Measurements from ENCODE around the gene PGF.
"Not testable (repeated sequence)": the region's sequence is repeated elsewhere in the genome, so short reads cannot be mapped to it uniquely, and the experiment has no call there.

Gene PGF

GRCh38 chr14:74955229-74956026 is at the start of gene PGF:
PGF (minus strand) TSS chr14:74955597; CDS start chr14:74955242, 355 bp downstream.
- DNase-seq, result peak; percentile 56

DNA sequence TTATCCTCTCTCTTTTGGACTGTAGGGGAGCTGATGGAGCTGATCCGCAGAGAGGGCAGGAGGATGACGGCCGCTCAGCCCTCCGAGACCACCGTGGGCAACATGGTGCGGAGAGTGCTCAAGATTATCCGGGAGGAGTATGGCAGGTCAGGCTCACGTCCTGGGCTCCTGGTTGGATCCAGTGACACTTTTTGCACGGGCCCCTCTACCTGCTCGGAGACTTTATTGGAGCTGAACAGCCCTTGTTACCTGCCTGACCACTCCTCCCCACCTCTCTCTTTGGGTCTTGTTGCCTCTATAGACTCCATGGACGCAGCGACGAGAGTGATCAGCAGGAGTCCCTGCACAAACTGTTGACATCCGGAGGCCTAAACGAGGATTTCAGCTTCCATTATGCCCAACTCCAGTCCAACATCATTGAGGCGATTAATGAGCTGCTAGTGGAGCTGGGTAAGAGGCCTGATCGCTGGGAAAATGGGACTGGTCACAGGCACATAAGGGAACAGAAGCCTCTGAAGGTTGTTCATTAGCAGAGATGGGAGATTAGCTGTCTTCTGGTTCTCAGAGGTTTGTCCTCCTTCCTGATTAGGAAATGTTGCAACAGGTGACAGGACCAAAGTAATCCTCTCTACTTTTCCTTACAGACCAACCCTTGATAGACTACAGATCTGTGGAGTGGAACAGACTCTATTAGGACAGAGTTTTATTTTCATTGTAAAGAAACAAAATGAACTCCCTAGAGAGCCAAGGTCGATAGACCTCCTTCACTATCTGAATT is 48.0 kb upstream of the PGF start:
- no peak for DNase-seq

GRCh38 chr14:75002392-75003249 is 47.2 kb upstream of the PGF start, which contains the start of gene EIF2B2:
EIF2B2 (plus strand) TSS chr14:75002921; CDS start chr14:75002991, 70 bp downstream.
- peak; percentile 99 for DNase-seq

DNA sequence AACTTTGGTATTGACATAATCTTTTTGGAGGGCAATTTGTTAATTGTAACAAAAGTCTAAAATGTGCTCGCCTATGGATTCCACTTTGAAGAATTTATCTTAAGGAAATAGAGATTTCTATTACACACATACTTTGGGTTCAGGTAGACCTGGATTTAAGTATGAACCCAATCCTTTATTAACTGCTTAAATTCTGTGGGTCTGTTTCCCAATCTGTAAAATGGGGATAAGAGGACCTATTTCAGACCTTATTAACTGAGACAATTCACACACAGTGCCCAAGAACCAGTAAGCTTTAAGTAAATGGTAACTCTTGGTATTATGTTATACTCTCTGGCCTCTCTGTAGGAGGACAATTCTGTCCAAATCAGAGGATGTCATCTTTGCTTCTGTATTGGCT is 46.5 kb upstream of the PGF start:
- no peak for DNase-seq

DNA sequence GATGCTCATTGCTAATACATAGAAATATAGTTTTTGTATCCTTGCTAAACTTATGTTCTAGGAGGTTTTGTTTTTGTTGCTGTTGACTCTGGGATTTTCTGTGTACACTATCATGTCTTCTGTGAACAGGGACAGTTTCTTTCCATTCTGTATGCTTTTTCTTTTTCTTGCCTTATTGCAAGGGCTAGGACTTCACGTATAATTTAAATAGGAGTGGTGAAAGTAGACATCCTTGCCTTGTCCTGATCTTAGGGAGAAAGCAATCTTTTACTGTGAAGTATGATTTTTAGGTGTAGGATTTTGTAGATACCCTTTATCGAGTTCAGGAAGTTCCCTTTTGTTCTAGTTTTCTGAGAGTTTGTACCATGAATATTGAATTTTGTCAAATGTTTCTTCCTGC is 45.9 kb upstream of the PGF start:
- DNase-seq, result no peak

DNA sequence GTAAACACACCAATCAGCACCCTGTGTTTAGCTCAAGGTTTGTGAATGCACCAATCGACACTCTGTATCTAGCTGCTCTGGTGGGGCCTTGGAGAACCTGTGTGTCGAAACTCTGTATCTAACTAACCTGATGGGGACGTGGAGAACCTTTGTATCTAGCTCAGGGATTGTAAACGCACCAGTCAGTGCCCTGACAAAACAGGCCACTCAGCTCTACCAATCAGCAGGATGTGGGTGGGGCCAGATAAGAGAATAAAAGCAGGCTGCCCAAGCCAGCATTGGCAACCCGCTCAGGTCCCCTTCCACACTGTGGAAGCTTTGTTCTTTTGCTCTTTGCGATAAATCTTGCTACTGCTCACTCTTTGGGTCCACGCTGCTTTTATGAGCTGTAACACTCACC is 40.4 kb upstream of the PGF start:
- DNase-seq, result not testable (repeated sequence)

DNA sequence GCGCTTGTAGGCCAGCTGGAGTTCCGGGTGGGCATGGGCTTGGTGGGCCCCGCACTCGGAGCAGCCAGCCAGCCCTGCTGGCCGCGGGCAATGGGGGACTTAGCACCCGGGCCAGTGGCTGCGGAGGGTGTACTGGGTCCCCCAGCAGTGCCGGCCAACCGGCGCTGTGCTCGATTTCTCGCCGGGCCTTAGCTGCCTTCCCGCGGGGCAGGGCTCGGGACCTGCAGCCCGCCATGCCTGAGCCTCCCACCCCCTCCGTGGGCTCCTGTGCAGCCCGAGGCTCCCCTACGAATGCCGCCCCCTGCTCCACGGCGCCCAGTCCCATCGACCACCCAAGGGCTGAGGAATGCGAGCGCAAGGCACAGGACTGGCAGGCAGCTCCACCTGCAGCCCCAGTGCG is 38.8 kb upstream of the PGF start:
- DNase-seq, result not testable (repeated sequence)

DNA sequence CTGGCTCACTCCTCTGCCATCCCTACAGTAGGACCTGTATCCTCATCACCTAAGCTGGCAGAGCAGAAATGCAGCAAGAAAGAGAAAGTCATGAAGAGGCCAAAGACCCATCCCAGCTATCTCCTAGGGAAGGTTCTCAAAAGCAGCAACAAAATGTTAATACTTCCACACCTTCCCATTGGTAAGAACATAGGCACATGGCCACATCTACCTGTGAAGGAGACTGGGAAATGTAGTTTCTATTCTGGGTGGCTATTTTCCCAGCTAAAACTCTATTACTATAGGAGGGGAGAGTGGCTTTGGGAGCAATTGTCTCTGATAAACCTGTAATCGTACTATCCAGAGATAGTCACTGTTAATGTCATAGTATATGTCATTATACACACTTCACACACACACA is 33.6 kb upstream of the PGF start:
- DNase-seq, result no peak

DNA sequence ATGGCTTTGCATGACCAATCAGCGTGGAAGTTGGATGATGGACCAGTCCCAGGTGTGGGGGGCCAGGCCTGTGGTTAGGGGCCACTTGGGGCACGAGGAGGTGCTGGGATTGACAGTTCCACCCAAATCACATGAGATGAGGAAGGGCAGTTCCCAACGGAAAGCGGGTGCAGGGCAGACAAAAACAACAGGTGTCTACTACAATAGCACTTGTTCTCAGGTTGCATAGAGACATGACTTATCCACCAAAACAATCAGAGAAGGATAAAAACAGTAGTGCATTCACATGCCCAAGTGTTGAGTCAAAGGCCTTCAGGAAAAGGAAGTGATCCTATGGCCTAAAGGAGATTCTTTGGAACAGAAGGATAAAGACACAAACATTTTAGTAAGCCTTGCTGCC is 32.7 kb upstream of the PGF start:
- DNase-seq, result peak; percentile 7

DNA sequence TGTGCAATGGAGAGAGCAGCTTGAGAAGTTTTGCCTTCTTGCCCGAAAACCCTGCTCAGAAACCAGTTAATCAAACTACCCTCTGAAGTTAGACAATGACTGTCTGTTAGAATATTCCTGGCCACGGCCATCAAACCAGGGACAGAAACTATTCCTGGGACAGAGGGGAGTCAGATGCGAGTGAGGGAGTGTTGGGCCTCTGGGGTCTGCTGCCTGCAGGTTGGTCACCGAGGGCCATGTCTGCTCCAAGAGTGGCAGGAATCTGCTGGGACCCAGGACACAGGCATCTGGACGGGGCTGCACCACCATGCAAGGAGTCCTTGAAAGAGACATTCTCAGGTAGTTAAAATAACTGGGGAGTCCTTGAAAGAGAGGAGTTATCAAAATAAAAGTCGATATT is 30.4 kb upstream of the PGF start:
- DNase-seq, result peak; percentile 13

- DNase-seq, result no peak
Measured at GRCh38 chr14:74985028-74985310, 29.6 kb upstream of the PGF start.

- DNase-seq, result peak; percentile 11
Measured at GRCh38 chr14:74984236-74985027, 29.0 kb upstream of the PGF start.

DNA sequence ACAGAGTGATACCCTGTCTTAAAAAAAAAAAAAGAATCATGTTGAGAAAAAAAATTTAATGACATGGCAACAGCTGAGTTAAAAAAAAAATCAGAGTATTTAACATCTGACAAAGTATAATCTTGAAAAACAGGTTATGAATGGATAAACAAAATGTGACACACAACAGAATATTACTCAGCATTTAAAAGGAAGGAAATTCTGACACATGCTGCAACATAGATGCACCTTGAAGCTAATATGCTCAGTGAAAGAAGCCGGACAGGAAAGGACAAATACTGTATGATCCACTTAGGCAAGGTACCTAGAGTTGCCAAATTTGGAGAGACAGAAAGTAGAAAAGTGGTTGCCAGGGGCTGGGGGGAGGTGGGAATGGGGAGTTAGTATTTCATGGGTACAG is 27.9 kb upstream of the PGF start:
- DNase-seq, result peak; percentile 10

DNA sequence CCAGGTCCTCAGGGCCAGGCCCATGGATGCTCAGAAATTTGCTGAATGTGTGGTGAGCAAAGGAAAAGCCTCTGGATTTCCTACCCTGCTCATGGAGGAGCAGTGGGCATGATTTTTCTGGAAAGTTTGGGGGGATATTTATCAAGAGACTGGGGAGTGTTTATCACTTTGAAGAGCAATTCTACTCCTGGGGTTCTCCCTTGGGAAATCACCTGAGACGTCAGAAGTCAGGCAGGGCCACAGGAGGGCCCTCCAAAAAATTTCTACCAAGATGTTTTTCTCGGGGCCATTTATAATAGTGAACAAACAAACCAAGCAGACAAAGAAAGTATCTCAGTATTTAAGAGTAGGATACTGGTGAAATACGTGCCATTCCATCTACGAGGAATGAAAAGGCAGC is 27.3 kb upstream of the PGF start:
- DNase-seq, result no peak

- no peak for DNase-seq
Measured at GRCh38 chr14:74981833-74982232, 26.4 kb upstream of the PGF start.

GRCh38 chr14:74981462-74981782 is 26.0 kb upstream of the PGF start:
- DNase-seq, result no peak

DNA sequence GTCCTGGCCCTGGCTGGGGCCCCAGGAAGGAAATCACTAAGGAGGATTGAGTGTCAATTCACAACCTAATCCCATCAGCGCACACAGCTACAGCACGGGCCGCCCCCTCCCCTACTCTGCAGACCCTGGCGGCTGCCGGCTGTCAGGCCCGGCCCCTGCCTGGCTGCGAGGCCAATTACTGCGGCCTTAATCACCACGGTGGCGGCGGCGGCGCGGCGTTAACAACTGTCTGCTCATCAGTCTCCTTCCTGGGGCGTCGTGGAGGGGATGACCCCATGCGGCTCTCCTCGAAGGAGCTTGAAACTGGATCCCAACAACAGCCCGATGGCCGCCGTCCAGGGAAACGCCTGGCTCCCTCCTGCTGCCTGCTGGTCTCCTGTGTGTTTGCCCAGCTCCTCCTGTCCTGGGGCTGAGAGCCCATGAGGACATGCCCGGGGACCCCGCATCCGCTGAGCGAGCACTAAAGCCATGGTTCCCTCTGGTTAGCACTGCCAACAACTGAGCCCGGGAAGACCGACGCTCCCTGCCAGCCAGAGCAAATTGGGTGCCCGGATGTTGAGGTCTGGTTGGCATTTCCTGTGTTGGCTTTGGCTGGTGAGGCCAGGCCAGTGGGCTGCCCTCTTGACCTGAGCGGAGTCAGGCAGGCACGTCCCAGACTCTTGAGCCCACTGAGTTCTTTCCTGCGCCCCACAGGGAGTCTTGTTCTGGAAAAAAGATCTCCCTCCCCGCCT is 25.5 kb upstream of the PGF start:
- DNase-seq, result no peak

DNA sequence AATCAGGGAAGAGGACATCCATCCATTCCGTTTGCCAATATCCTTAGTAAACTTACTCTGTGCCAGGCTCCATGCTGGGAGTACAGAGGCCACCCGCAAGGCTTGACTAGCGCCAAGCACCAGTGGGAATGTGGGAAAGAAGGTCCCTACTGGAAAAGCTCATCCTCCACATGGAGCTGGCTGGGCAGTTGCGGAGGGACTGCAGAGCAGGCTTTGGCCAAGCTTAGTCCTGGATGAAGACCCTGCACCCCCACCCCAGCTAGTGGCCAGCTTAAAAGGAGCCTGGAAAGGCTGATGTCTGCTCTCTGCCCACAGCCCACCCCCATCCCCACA is 25.0 kb upstream of the PGF start:
- no peak for DNase-seq

DNA sequence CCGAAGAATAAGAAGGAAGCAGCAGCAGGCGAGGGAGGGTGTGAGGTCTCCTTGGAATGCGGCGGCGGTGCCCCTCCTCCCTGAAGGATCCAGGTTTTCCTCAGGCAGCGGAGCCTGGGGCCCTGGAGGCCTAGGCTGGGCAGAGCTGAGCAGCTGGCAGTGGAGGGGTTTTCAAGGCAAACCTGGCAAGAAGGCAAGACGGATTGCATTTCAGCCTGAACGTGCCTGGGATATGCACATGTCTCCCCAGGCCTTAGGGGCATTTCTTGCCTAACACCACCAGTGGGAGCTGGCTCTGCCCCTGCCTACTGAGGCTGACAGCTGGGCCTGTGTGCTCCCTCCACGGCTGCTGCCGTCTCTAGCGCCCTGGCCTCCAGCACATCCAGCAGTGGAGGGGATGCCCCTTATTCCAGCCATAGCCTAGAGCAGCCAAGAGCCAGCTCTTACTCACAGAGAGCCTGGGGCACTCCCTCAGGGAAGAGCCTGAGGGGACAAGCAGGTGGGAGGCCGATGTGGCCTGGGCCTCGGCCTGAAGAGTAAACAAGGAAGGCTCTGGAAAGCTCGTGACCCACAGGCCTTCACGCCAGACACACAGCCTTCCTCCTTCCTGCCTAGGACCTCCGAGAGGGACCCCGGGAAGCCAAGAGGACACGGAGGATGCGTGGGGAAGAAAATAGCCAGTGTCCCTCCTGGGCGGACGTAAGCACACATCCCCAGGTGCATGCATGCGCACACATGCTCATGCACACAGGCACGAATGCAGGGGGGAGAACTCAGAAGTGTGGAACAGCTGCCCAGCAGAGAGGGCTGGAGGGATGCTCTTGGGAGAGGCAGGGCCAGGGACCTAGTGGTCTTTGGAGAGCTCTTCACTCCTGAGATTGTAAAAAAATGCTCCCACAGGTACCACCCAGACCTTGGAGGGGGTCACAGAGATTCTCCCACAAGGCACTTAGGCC is 24.3 kb upstream of the PGF start:
- no peak for DNase-seq

- no peak for DNase-seq
Measured at GRCh38 chr14:74979029-74979428, 23.6 kb upstream of the PGF start.

- DNase-seq, result no peak
Measured at GRCh38 chr14:74978416-74978947, 23.1 kb upstream of the PGF start.
